ENCODE measurements around the gene NOTCH2NLA.
"Not testable (repeated sequence)": the region's sequence is repeated elsewhere in the genome, so short reads cannot be mapped to it uniquely, and the experiment has no call there.

Gene NOTCH2NLA

GRCh38 chr1:146228710-146229477 lies at the start of gene NOTCH2NLA:
TSS of gene NOTCH2NLA (minus strand) at chr1:146229021. CDS start at chr1:146189337, 39,684 bp downstream.
- in situ Hi-C loops (cut with MboI; ENCODE audit: low sequenced_read_pairs, unreplicated experiment); DNase-seq (ENCODE audit: low spot score): not testable (repeated sequence)

- DNase-seq (ENCODE audit: low spot score): not testable (repeated sequence)
These were observed 49.5 kb upstream of the NOTCH2NLA start for GRCh38 chr1:146278346-146278745.

GRCh38 chr1:146277087-146277486 lies 48.3 kb upstream of the NOTCH2NLA start:
- in situ Hi-C loops (cut with MboI; ENCODE audit: low sequenced_read_pairs, unreplicated experiment); DNase-seq (ENCODE audit: low spot score): not testable (repeated sequence)

More at GRCh38 chr1:146278346-146278745, 49.5 kb upstream of the NOTCH2NLA start:
- in situ Hi-C loops (cut with MboI; ENCODE audit: low sequenced_read_pairs, unreplicated experiment): not testable (repeated sequence)

- in situ Hi-C loops (cut with MboI; ENCODE audit: low sequenced_read_pairs, unreplicated experiment); DNase-seq (ENCODE audit: low spot score): not testable (repeated sequence)
These were observed 45.3 kb upstream of the NOTCH2NLA start for GRCh38 chr1:146274083-146274482.

- in situ Hi-C loops (cut with MboI; ENCODE audit: low sequenced_read_pairs, unreplicated experiment); DNase-seq (ENCODE audit: low spot score): not testable (repeated sequence)
These were observed 44.4 kb upstream of the NOTCH2NLA start for GRCh38 chr1:146273194-146273593.

GRCh38 chr1:146272734-146273133 lies 43.9 kb upstream of the NOTCH2NLA start:
- in situ Hi-C loops (cut with MboI; ENCODE audit: low sequenced_read_pairs, unreplicated experiment); DNase-seq (ENCODE audit: low spot score): not testable (repeated sequence)

GRCh38 chr1:146271977-146272376 lies 43.2 kb upstream of the NOTCH2NLA start:
- in situ Hi-C loops (cut with MboI; ENCODE audit: low sequenced_read_pairs, unreplicated experiment); DNase-seq (ENCODE audit: low spot score): not testable (repeated sequence)

GRCh38 chr1:146270129-146270528 lies 41.3 kb upstream of the NOTCH2NLA start:
- in situ Hi-C loops (cut with MboI; ENCODE audit: low sequenced_read_pairs, unreplicated experiment); DNase-seq (ENCODE audit: low spot score): not testable (repeated sequence)

GRCh38 chr1:146266179-146266748 lies 37.4 kb upstream of the NOTCH2NLA start:
- in situ Hi-C loops (cut with MboI; ENCODE audit: low sequenced_read_pairs, unreplicated experiment); DNase-seq (ENCODE audit: low spot score): not testable (repeated sequence)

- in situ Hi-C loops (cut with MboI; ENCODE audit: low sequenced_read_pairs, unreplicated experiment): not testable (repeated sequence)
These were observed 35.9 kb upstream of the NOTCH2NLA start for GRCh38 chr1:146264761-146265160.

GRCh38 chr1:146260006-146260730 lies 31.3 kb upstream of the NOTCH2NLA start:
- in situ Hi-C loops (cut with MboI; ENCODE audit: low sequenced_read_pairs, unreplicated experiment); DNase-seq (ENCODE audit: low spot score): not testable (repeated sequence)

More at GRCh38 chr1:146264761-146265160, 35.9 kb upstream of the NOTCH2NLA start:
- DNase-seq (ENCODE audit: low spot score): not testable (repeated sequence)

GRCh38 chr1:146257992-146258552 lies 29.3 kb upstream of the NOTCH2NLA start:
- DNase-seq (ENCODE audit: low spot score); in situ Hi-C loops (cut with MboI; ENCODE audit: low sequenced_read_pairs, unreplicated experiment): not testable (repeated sequence)

- in situ Hi-C loops (cut with MboI; ENCODE audit: low sequenced_read_pairs, unreplicated experiment); DNase-seq (ENCODE audit: low spot score): not testable (repeated sequence)
These were observed 25.9 kb upstream of the NOTCH2NLA start for GRCh38 chr1:146254569-146255197.

GRCh38 chr1:146253249-146253855 lies 24.5 kb upstream of the NOTCH2NLA start:
- DNase-seq (ENCODE audit: low spot score); in situ Hi-C loops (cut with MboI; ENCODE audit: low sequenced_read_pairs, unreplicated experiment): not testable (repeated sequence)

- DNase-seq (ENCODE audit: low spot score); in situ Hi-C loops (cut with MboI; ENCODE audit: low sequenced_read_pairs, unreplicated experiment): not testable (repeated sequence)
These were observed 22.7 kb upstream of the NOTCH2NLA start for GRCh38 chr1:146251523-146251922.

GRCh38 chr1:146248643-146249042 lies 19.8 kb upstream of the NOTCH2NLA start:
- DNase-seq (ENCODE audit: low spot score); in situ Hi-C loops (cut with MboI; ENCODE audit: low sequenced_read_pairs, unreplicated experiment): not testable (repeated sequence)

GRCh38 chr1:146236626-146237025 lies 7.8 kb upstream of the NOTCH2NLA start:
- in situ Hi-C loops (cut with MboI; ENCODE audit: low sequenced_read_pairs, unreplicated experiment); DNase-seq (ENCODE audit: low spot score): not testable (repeated sequence)
